SW480 (cell line): ENCODE results near the gene FGFBP3.

Experiments
- DNase-seq: peaks from one replicate; pipeline ENCODE4 v3.0.0-alpha.2; 2016; ENCODE audit warnings: low spot score

FGFBP3 gene

GRCh38 chr10:91856637-91857036 is 52.6 kb downstream of the FGFBP3 start:
- peak; percentile 3 for DNase-seq
